ENCODE results near the gene ZNF652.

Gene ZNF652

DNA sequence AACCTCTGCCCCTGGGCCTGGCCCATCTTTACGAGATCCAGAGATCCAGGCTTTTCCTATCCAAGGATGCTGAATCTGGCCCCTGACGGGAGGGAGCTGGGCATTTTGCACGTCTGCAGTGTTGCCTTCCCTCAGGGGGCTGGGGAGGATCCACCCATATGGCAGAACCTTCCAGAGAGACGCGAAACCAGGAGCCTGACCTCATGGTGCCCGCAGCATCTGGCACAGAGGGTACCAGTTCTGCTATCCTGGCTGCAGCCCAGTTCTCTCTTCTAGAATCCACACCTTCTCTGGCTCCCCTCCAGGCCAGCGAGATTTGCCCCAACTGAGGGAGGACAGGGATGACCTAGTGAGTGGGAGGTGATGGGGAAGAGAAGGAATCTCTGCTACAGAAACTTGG lies 20.5 kb upstream of the ZNF652 start:
- Histone ChIP-seq H3K79me2 (ENCODE audit: insufficient read depth, low read length) (no peaks in the 10 kb centered on the region), H3K9me2 (replicated peaks; ENCODE audit: insufficient read depth, low read length) (no peaks in the 10 kb centered on the region)
- TF ChIP-seq EZH2phosphoT487 (conservative IDR thresholded peaks at IDR 0.05; ENCODE audit: low read length): no peak
- TF ChIP-seq, protein P1, sequence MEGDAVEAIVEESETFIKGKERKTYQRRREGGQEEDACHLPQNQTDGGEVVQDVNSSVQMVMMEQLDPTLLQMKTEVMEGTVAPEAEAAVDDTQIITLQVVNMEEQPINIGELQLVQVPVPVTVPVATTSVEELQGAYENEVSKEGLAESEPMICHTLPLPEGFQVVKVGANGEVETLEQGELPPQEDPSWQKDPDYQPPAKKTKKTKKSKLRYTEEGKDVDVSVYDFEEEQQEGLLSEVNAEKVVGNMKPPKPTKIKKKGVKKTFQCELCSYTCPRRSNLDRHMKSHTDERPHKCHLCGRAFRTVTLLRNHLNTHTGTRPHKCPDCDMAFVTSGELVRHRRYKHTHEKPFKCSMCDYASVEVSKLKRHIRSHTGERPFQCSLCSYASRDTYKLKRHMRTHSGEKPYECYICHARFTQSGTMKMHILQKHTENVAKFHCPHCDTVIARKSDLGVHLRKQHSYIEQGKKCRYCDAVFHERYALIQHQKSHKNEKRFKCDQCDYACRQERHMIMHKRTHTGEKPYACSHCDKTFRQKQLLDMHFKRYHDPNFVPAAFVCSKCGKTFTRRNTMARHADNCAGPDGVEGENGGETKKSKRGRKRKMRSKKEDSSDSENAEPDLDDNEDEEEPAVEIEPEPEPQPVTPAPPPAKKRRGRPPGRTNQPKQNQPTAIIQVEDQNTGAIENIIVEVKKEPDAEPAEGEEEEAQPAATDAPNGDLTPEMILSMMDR (IDR thresholded peaks at IDR 0.05; ENCODE audit: insufficient read depth, low read length, poor library complexity, severe bottlenecking): no peak

DNA sequence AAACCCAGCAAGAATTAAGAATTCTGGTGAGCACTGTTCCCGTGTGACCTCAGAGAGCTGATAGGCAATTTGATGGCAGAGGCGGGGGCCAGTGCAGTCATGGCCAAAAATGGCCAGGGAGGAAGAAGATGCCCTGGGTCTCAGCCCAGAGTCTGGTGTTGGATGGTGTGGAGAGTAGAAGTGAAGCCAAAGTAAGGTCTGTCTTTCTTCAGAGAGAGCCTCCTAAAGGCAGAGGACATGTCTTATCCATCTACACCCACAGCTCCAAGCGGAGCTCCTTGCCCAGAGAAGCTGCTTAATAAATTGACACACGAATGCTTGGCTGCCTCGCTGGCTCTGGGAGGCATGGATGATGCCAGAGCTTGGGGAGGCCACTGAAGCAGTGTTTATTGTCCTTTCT lies 19.7 kb upstream of the ZNF652 start:
- Histone ChIP-seq H4K20me1 (ENCODE audit: low read depth, low read length) (no peaks in the 10 kb centered on the region), H3K27me3 (ENCODE audit: low read length) (no peaks in the 10 kb centered on the region; the same call in none of the 2 replicates), H3K27ac (ENCODE audit: low read depth, low read length) (no peak overlapping the region), H3K79me2 (ENCODE audit: insufficient read depth, low read length) (no peaks in the 10 kb centered on the region), H3K9me2 (replicated peaks; ENCODE audit: insufficient read depth, low read length) (no peaks in the 10 kb centered on the region), H3K4me2 (ENCODE audit: low read depth, low read length, poor library complexity, severe bottlenecking) (no peak overlapping the region), H3K9ac (ENCODE audit: low read length) (no peak overlapping the region), H3K4me3 (ENCODE audit: insufficient read depth, low read length, poor library complexity, severe bottlenecking) (no peak overlapping the region), H2AFZ (ENCODE audit: low read depth, low read length, severe bottlenecking) (no peak overlapping the region), H3F3A (ENCODE audit: insufficient read depth) (no peaks in the 10 kb centered on the region), H3K9me3 (ENCODE audit: insufficient read depth, low read length) (no peaks in the 10 kb centered on the region), H3K36me3 (ENCODE audit: low read length) (no peaks in the 10 kb centered on the region)
- TF ChIP-seq EZH2phosphoT487 (conservative IDR thresholded peaks at IDR 0.05; ENCODE audit: low read length): no peak
- TF ChIP-seq, protein P1 (IDR thresholded peaks at IDR 0.05; ENCODE audit: insufficient read depth, low read length, poor library complexity, severe bottlenecking): no peak

More for the DNA sequence above, 20.5 kb upstream of the ZNF652 start:
- H3K27ac ChIP-seq (ENCODE audit: low read depth, low read length): no peak overlapping the region
- H3K4me2 ChIP-seq (ENCODE audit: low read depth, low read length, poor library complexity, severe bottlenecking): no peak overlapping the region
- H3K27me3 ChIP-seq (ENCODE audit: low read length): no peaks in the 10 kb centered on the region; the same call in none of the 2 replicates
- no peak overlapping the region for H2AFZ ChIP-seq (ENCODE audit: low read depth, low read length, severe bottlenecking)
- H4K20me1 ChIP-seq (ENCODE audit: low read depth, low read length): no peaks in the 10 kb centered on the region
- no peaks in the 10 kb centered on the region for H3K9me3 ChIP-seq (ENCODE audit: insufficient read depth, low read length)
- no peaks in the 10 kb centered on the region for H3K36me3 ChIP-seq (ENCODE audit: low read length)
- H3K4me3 ChIP-seq (ENCODE audit: insufficient read depth, low read length, poor library complexity, severe bottlenecking): no peak overlapping the region
- H3F3A ChIP-seq (ENCODE audit: insufficient read depth): no peaks in the 10 kb centered on the region
- no peak overlapping the region for H3K9ac ChIP-seq (ENCODE audit: low read length)

DNA sequence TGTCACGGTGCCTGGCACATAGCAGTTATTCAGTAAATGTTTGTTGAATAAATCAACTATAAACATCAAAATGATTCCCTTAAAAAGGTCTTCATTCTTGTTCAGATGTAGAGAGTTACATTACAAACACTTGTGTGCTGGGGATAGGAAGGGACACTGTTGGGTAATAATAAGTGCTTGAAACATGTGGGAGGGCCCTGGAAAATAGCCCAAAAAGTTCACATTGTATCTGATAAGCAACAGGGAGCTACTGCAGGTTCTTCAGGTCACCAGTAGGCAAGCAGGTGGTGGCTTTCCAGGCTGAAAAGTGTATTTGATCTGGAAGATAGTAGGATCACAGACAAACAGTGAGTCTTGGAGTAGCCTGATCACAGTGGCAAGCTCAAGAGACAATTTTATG lies 19.0 kb upstream of the ZNF652 start:
- H3K27ac ChIP-seq (ENCODE audit: low read depth, low read length): no peak overlapping the region
- no peak overlapping the region for H3K9ac ChIP-seq (ENCODE audit: low read length)
- H3K9me3 ChIP-seq (ENCODE audit: insufficient read depth, low read length): no peaks in the 10 kb centered on the region
- H3K36me3 ChIP-seq (ENCODE audit: low read length): no peaks in the 10 kb centered on the region
- H3K27me3 ChIP-seq (ENCODE audit: low read length): no peaks in the 10 kb centered on the region; the same call in none of the 2 replicates
- no peak for TF ChIP-seq EZH2phosphoT487 (conservative IDR thresholded peaks at IDR 0.05; ENCODE audit: low read length)
- TF ChIP-seq, protein P1 (IDR thresholded peaks at IDR 0.05; ENCODE audit: insufficient read depth, low read length, poor library complexity, severe bottlenecking): no peak
- no peaks in the 10 kb centered on the region for H3F3A ChIP-seq (ENCODE audit: insufficient read depth)
- H4K20me1 ChIP-seq (ENCODE audit: low read depth, low read length): no peaks in the 10 kb centered on the region
- H3K4me3 ChIP-seq (ENCODE audit: insufficient read depth, low read length, poor library complexity, severe bottlenecking): no peak overlapping the region
- H2AFZ ChIP-seq (ENCODE audit: low read depth, low read length, severe bottlenecking): no peak overlapping the region
- no peaks in the 10 kb centered on the region for H3K79me2 ChIP-seq (ENCODE audit: insufficient read depth, low read length)
- H3K4me2 ChIP-seq (ENCODE audit: low read depth, low read length, poor library complexity, severe bottlenecking): no peak overlapping the region
- H3K9me2 ChIP-seq (replicated peaks; ENCODE audit: insufficient read depth, low read length): no peaks in the 10 kb centered on the region
